HAP-1 (cell line): ENCODE data around the gene ARMS2.

Experiments
- DNase-seq, 2 experiments: peaks; one replicate each; pipeline ENCODE4 v3.0.0-alpha.2; 2016 to 2020; ENCODE audit warnings: low spot score in 2 of 2
- H3K27me3 ChIP-seq: fragments of 250-450 bp; sonication (Bioruptor Pico); 2 replicates; pipeline ENCODE4 v1.5.1; 2020; ENCODE audit warnings: low read depth, mild to moderate bottlenecking, moderate library complexity
- H3K36me3 ChIP-seq: fragments of 250-450 bp; sonication (Bioruptor Pico); replicated peaks from 2 replicates; pipeline ENCODE4 v1.5.1; 2020; ENCODE audit warnings: mild to moderate bottlenecking
- H3K4me1 ChIP-seq: fragments of 250-450 bp; sonication (Bioruptor Pico); 2 replicates; pipeline ENCODE4 v1.5.1; 2020; ENCODE audit warnings: mild to moderate bottlenecking
- H3K4me3 ChIP-seq: fragments of 250-450 bp; sonication (Bioruptor Pico); 2 replicates; pipeline ENCODE4 v1.5.1; 2020; ENCODE audit warnings: mild to moderate bottlenecking, moderate library complexity
- H3K9me3 ChIP-seq: fragments of 250-450 bp; sonication (Bioruptor Pico); 2 replicates; pipeline ENCODE4 v1.5.1; 2020; ENCODE audit warnings: mild to moderate bottlenecking, moderate library complexity
- in situ Hi-C: fragments of 300-500 bp; cut with MboI; formaldehyde crosslinking; loops from 3 replicates; pipeline ENCODE4 v1.14.3; 2020; ENCODE audit warnings: low sequenced_read_pairs, inconsistent platforms, mixed read lengths

Gene ARMS2

DNA sequence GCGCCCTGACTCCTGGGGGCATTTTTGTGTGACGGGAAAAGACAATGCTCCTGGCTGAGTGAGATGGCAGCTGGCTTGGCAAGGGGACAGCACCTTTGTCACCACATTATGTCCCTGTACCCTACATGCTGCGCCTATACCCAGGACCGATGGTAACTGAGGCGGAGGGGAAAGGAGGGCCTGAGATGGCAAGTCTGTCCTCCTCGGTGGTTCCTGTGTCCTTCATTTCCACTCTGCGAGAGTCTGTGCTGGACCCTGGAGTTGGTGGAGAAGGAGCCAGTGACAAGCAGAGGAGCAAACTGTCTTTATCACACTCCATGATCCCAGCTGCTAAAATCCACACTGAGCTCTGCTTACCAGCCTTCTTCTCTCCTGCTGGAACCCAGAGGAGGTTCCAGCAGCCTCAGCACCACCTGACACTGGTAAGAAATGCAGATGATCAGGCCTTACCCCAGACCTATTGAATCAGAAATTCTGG lies at the start of gene ARMS2:
Gene ARMS2 (plus strand): TSS at position 51 of the 478 bp plus-strand sequence. CDS start 75 bp downstream, at position 126.
- Histone ChIP-seq H3K4me3 (no peak within 1 kb of the TSS), H3K9me3 (no peaks in the 10 kb centered on the region), H3K4me1 (no peaks in the 10 kb centered on the region; the same call in 1 of the 2 replicates), H3K36me3 (no peaks in the 10 kb centered on the region), H3K27me3 (no peaks in the 10 kb centered on the region)
- in situ Hi-C loops: no loop called here
- no peak for DNase-seq

GRCh38 chr10:122407375-122408125 lies 46.9 kb upstream of the ARMS2 start:
- in situ Hi-C loops: no loop called here
- no peaks in the 10 kb centered on the region for H3K9me3 ChIP-seq
- peaks cover 6% of the 10 kb centered on the region; the same call in 1 of the 2 replicates for H3K36me3 ChIP-seq
- H3K4me3 ChIP-seq: no peak overlapping the region
- H3K4me1 ChIP-seq: peaks cover 7% of the 10 kb centered on the region
- H3K27me3 ChIP-seq: no peaks in the 10 kb centered on the region
- DNase-seq: no peak

GRCh38 chr10:122413327-122413726 lies 41.1 kb upstream of the ARMS2 start:
- in situ Hi-C loops: no loop called here
- no peak overlapping the region for H3K4me3 ChIP-seq
- no peak for DNase-seq
- H3K4me1 ChIP-seq: no peaks in the 10 kb centered on the region
- H3K9me3 ChIP-seq: no peaks in the 10 kb centered on the region
- H3K27me3 ChIP-seq: no peaks in the 10 kb centered on the region
- peaks cover 3% of the 10 kb centered on the region; the same call in 1 of the 2 replicates for H3K36me3 ChIP-seq

DNA sequence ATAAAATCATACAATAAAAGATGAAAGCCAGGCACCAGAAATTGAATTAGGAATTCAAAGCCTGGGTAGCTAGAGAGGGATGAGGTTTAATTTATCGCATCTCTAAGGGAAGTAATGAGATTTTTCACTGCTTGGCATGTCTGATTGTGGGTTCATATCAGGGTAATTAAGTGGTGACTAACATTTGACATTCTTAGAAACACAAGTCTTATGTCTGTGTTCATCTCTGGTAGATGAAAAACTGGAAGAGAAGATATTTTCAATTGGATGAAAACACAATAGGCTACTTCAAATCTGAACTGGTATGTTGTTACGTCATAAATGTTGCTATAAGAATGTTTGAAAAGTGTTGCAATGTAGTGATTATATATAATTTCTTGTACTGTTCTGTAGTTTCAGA lies 36.8 kb upstream of the ARMS2 start:
- Histone ChIP-seq H3K4me1 (no peaks in the 10 kb centered on the region), H3K36me3 (no peaks in the 10 kb centered on the region; the same call in 1 of the 2 replicates), H3K4me3 (no peak overlapping the region), H3K9me3 (no peaks in the 10 kb centered on the region), H3K27me3 (no peaks in the 10 kb centered on the region)
- no peak for DNase-seq
- in situ Hi-C loops: no loop called here

DNA sequence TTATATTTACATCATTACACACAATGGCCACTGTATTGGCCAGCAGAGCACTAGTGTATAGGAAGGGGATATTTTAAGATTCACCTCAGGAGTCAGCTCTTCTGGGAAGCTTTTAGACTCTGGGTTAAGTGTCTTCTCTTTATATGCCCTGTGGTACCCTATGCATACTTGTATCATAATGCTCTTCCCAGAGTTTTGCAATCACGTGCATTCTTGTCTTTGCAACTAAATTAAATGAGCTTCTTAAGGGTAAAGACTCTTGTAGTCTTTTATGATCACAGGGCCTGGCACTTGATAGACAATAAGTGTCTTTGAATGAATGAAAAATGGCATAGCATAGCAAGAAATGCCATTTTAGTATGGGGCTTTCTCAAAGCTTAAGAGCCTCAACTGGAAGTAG lies 35.4 kb upstream of the ARMS2 start:
- DNase-seq: no peak
- no peaks in the 10 kb centered on the region; the same call in 1 of the 2 replicates for H3K36me3 ChIP-seq
- in situ Hi-C loops: no loop called here

DNA sequence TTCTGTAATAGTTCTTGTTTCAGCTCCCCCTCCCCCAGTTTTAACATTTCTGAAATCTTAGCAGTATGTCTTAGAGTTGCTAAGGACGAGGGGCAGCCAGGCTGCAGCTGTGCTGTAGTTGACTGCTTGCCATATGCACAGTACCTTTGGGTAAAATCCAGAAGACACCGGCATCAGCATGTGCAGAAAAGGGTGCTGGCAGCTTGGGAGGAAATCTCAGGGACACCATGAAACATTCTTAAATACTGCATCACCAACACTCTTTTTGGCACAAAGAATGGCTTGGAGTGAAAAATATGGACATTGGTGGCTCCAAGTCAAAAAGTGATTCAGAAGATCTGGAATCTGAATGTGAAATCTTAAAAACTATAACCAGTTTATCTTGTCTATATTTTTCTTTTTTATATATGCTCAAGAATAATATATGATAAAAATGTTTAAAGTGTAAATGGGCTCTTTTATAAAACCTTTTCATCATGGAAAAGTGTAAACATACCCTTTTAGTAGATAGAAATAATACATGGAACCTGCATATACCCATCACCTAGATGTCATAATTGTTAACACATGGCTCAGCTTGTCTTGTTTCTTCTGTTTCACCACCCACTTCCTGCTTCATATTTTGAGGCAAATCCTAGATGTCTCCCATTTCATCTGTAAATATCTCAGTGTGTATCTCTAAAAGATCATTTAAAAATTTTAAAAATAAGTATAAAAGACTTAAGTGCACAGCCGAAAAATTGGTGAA lies 34.4 kb upstream of the ARMS2 start:
- Histone ChIP-seq H3K4me1 (no peaks in the 10 kb centered on the region), H3K36me3 (no peaks in the 10 kb centered on the region; the same call in 1 of the 2 replicates), H3K27me3 (no peaks in the 10 kb centered on the region), H3K4me3 (no peak overlapping the region), H3K9me3 (no peaks in the 10 kb centered on the region)
- DNase-seq: no peak
- in situ Hi-C loops: no loop called here

More for the DNA sequence above, 35.4 kb upstream of the ARMS2 start:
- H3K4me1 ChIP-seq: no peaks in the 10 kb centered on the region
- H3K27me3 ChIP-seq: no peaks in the 10 kb centered on the region
- no peaks in the 10 kb centered on the region for H3K9me3 ChIP-seq
- H3K4me3 ChIP-seq: no peak overlapping the region

- H3K27me3 ChIP-seq: no peaks in the 10 kb centered on the region
- no peaks in the 10 kb centered on the region; the same call in 1 of the 2 replicates for H3K36me3 ChIP-seq
- no peaks in the 10 kb centered on the region for H3K9me3 ChIP-seq
- no peak overlapping the region for H3K4me3 ChIP-seq
- in situ Hi-C loops: no loop called here
- no peak for DNase-seq
- H3K4me1 ChIP-seq: no peaks in the 10 kb centered on the region
Measured at GRCh38 chr10:122420624-122421007, 33.8 kb upstream of the ARMS2 start.

DNA sequence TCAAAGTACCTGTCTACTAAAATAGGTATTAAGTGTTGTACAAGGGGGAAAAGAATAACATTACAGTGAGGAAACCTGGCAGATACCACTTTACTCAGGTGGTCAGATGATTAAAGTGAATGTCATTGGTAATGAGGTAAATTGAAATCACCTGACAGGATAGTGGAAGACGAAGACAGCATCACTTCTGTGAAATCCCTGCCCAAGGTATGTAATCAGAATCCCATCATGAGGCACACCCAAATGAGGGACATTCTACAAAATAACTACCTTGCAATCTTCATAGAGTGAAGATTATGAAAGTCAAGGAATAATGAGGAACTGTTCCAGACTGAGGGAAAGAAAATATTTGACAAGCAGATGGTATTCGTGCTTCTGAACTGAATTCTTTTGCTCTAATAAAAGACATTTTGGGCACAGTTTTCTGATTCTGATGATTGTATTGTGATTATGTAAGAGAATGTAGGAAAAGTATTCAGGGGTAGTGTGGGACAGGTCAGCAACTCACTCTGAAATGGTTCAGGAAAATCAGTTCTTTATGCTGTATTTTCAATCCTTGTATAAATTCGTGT lies 33.3 kb upstream of the ARMS2 start:
- H3K27me3 ChIP-seq: no peaks in the 10 kb centered on the region
- DNase-seq: no peak
- H3K9me3 ChIP-seq: no peaks in the 10 kb centered on the region
- no peaks in the 10 kb centered on the region for H3K4me1 ChIP-seq
- H3K36me3 ChIP-seq: no peaks in the 10 kb centered on the region; the same call in 1 of the 2 replicates
- H3K4me3 ChIP-seq: no peak overlapping the region
- in situ Hi-C loops: no loop called here

DNA sequence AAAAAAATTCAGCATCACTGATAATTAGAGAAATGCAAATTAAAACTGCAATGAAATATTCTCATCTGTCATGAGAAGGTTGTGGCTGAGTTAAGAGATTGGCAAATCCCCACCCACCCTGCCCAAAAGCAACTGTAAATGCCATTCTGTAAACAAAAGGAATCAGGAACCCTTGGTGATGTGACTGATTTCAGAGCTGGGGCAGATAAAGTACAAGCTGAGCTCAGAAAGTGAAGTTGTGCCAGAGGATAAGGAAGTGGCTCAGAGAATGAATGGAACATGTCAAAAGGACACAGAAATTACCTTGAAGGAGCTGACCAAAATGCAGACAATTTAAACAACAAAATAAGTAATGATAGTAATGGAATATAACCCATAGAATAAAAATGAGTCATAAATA lies 32.7 kb upstream of the ARMS2 start:
- no peak for DNase-seq
- Histone ChIP-seq H3K9me3 (no peaks in the 10 kb centered on the region), H3K4me1 (no peaks in the 10 kb centered on the region), H3K4me3 (no peak overlapping the region), H3K36me3 (no peaks in the 10 kb centered on the region; the same call in 1 of the 2 replicates), H3K27me3 (no peaks in the 10 kb centered on the region)
- in situ Hi-C loops: no loop called here

- no peaks in the 10 kb centered on the region; the same call in 1 of the 2 replicates for H3K36me3 ChIP-seq
Measured at GRCh38 chr10:122422266-122422989, 32.0 kb upstream of the ARMS2 start.

DNA sequence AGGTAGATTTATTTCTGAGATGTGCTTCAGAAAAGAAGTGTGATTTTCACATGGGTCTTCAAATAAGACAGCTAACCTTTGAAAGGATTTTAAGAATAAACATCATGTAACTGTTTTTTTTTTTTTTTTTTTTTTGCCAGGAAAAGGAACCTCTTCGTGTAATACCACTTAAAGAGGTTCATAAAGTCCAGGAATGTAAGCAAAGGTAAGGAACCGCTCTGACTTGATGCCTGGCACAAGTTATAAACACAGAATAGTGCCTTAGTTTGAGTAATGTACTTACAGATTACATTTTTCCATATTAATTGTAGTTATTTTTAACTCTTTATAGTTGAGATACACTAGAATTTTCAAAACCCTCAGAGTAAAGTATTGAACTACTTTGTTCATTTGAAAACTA lies 30.4 kb upstream of the ARMS2 start:
- DNase-seq: no peak
- in situ Hi-C loops: no loop called here
- no peaks in the 10 kb centered on the region for H3K9me3 ChIP-seq
- no peaks in the 10 kb centered on the region; the same call in 1 of the 2 replicates for H3K36me3 ChIP-seq
- H3K4me1 ChIP-seq: no peaks in the 10 kb centered on the region
- H3K27me3 ChIP-seq: no peaks in the 10 kb centered on the region
- H3K4me3 ChIP-seq: no peak overlapping the region

More at GRCh38 chr10:122422266-122422989, 32.0 kb upstream of the ARMS2 start:
- no peaks in the 10 kb centered on the region for H3K4me1 ChIP-seq
- no peaks in the 10 kb centered on the region for H3K27me3 ChIP-seq
- in situ Hi-C loops: no loop called here
- no peak overlapping the region for H3K4me3 ChIP-seq
- DNase-seq: no peak
- H3K9me3 ChIP-seq: no peaks in the 10 kb centered on the region

GRCh38 chr10:122426829-122427228 lies 27.6 kb upstream of the ARMS2 start:
- in situ Hi-C loops: loop anchor here (25.0 kb wide), 1 partner anchor 290 kb away; no protein-coding TSS in a partner anchor
- no peaks in the 10 kb centered on the region for H3K4me1 ChIP-seq
- H3K9me3 ChIP-seq: no peaks in the 10 kb centered on the region
- H3K36me3 ChIP-seq: no peaks in the 10 kb centered on the region; the same call in 1 of the 2 replicates
- DNase-seq: no peak
- H3K27me3 ChIP-seq: no peaks in the 10 kb centered on the region
- no peak overlapping the region for H3K4me3 ChIP-seq

DNA sequence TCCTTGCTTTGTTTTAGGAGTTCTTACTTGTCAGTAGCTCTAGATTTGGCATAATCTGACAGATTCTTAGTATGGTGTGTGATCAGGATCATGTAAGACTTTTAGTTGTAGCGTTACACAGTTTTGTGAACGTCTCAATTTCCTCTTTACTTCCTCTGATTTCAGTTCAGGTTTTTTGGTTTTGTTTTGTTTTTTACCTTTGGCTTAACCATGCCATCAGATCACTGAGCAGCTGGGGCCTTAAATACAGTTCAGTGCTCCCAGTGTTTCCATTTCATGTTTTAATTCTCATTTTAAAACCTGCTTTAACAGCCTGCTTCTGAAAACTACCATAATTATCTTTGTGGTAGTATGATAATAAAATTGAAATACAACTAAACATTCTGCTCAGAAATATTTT lies 27.2 kb upstream of the ARMS2 start:
- in situ Hi-C loops: loop anchor here (25.0 kb wide), 1 partner anchor 290 kb away; no protein-coding TSS in a partner anchor
- Histone ChIP-seq H3K36me3 (no peaks in the 10 kb centered on the region; the same call in 1 of the 2 replicates), H3K27me3 (no peaks in the 10 kb centered on the region), H3K4me1 (no peaks in the 10 kb centered on the region), H3K9me3 (no peaks in the 10 kb centered on the region), H3K4me3 (no peak overlapping the region)
- no peak for DNase-seq
